DOHH2 (cell line): Measurements from ENCODE around the gene HIBADH.

Experiments used
- H3F3A ChIP-seq: fragments of 200-600 bp; sonication (generic), shearing (Covaris generic); 2 replicates; pipeline ENCODE4 v1.6.0; 2016; ENCODE audit warnings: antibody characterized with exemption, mild to moderate bottlenecking; ENCODE audit not compliant: control insufficient read depth, insufficient read depth
- H3K27ac ChIP-seq: fragments of 200-600 bp; sonication (generic); 2 replicates; pipeline ENCODE4 v1.5.1; 2014; ENCODE audit warnings: low read depth, mild to moderate bottlenecking, low read length, moderate library complexity
- H3K27me3 ChIP-seq: fragments of 200-600 bp; sonication (generic); 2 replicates; pipeline ENCODE4 v1.6.1; 2014; ENCODE audit warnings: mild to moderate bottlenecking, low read length, mixed read lengths; ENCODE audit not compliant: control insufficient read depth
- H3K36me3 ChIP-seq: fragments of 200-600 bp; sonication (generic); 2 replicates; pipeline ENCODE4 v1.6.1; 2014; ENCODE audit warnings: mild to moderate bottlenecking, low read length, moderate library complexity, mixed read lengths; ENCODE audit not compliant: control insufficient read depth
- H3K4me1 ChIP-seq: fragments of 200-600 bp; sonication (generic); 2 replicates; pipeline ENCODE4 v1.6.1; 2014; ENCODE audit warnings: mild to moderate bottlenecking, low read length, mixed read lengths; ENCODE audit not compliant: control insufficient read depth
- H3K4me2 ChIP-seq: fragments of 200-600 bp; sonication (generic); 2 replicates; pipeline ENCODE4 v1.6.0; 2014; ENCODE audit warnings: mild to moderate bottlenecking, low read length, moderate library complexity
- H3K4me3 ChIP-seq: fragments of 200-600 bp; sonication (generic); 2 replicates; pipeline ENCODE4 v1.5.1; 2014; ENCODE audit warnings: mild to moderate bottlenecking, low read length, mixed read lengths
- H3K79me2 ChIP-seq: fragments of 200-600 bp; sonication (generic); 2 replicates; pipeline ENCODE4 v1.6.1; 2014; ENCODE audit warnings: mild to moderate bottlenecking, low read length, mixed read lengths; ENCODE audit not compliant: control insufficient read depth
- H3K9me2 ChIP-seq: fragments of 200-600 bp; sonication (generic); replicated peaks from 2 replicates; pipeline ENCODE4 v1.6.1; 2014; ENCODE audit warnings: mild to moderate bottlenecking, low read length, mixed read lengths; ENCODE audit not compliant: control insufficient read depth
- H3K9me3 ChIP-seq: fragments of 200-600 bp; sonication (generic); 2 replicates; pipeline ENCODE4 v1.6.1; 2014; ENCODE audit warnings: antibody characterized with exemption, low read length, mixed read lengths; ENCODE audit not compliant: control insufficient read depth, insufficient read depth
- H4K20me1 ChIP-seq: fragments of 200-600 bp; sonication (generic); 2 replicates; pipeline ENCODE4 v1.6.0; 2014; ENCODE audit warnings: low read depth, mild to moderate bottlenecking, antibody characterized with exemption, low read length, moderate library complexity; ENCODE audit not compliant: control insufficient read depth, insufficient read depth
- CTCF ChIP-seq: fragments of 200-600 bp; sonication (generic); IDR thresholded peaks from one replicate; pipeline ENCODE4 v1.5.1; 2014; ENCODE audit warnings: antibody characterized with exemption, mild to moderate bottlenecking, low read depth, low read length; ENCODE audit not compliant: poor library complexity, severe bottlenecking
- EZH2phosphoT487 ChIP-seq: fragments of 200-600 bp; sonication (generic); IDR thresholded peaks from 2 replicates; pipeline ENCODE4 v1.6.1; 2017; ENCODE audit warnings: borderline replicate concordance, mild to moderate bottlenecking, antibody characterized with exemption, low read length, moderate library complexity, mixed read lengths

The HIBADH gene

GRCh38 chr7:27631391-27631790 is 31.3 kb downstream of the HIBADH start:
- H3K4me3 ChIP-seq, result no peak overlapping the region
- H4K20me1 ChIP-seq, result no peaks in the 10 kb centered on the region
- no peaks in the 10 kb centered on the region for H3K27me3 ChIP-seq
- peaks cover 8% of the 10 kb centered on the region for H3K4me1 ChIP-seq
- H3K4me2 ChIP-seq, result no peak overlapping the region
- no peak for TF ChIP-seq EZH2phosphoT487
- TF ChIP-seq CTCF, result no peak
- H3K27ac ChIP-seq, result no peak overlapping the region
- no peaks in the 10 kb centered on the region for H3K79me2 ChIP-seq
- H3K9me2 ChIP-seq, result no peaks in the 10 kb centered on the region
- no peaks in the 10 kb centered on the region for H3K9me3 ChIP-seq
- no peaks in the 10 kb centered on the region for H3F3A ChIP-seq
- H3K36me3 ChIP-seq, result peaks cover 8% of the 10 kb centered on the region

GRCh38 chr7:27627146-27627545 is 35.5 kb downstream of the HIBADH start:
- Histone ChIP-seq H4K20me1 (no peaks in the 10 kb centered on the region), H3K4me1 (peaks cover 10% of the 10 kb centered on the region), H3K79me2 (no peaks in the 10 kb centered on the region), H3K4me3 (no peak overlapping the region), H3K9me3 (no peaks in the 10 kb centered on the region), H3K27me3 (no peaks in the 10 kb centered on the region), H3K27ac (no peak overlapping the region), H3K4me2 (no peak overlapping the region), H3K36me3 (peaks cover 4% of the 10 kb centered on the region), H3F3A (no peaks in the 10 kb centered on the region), H3K9me2 (no peaks in the 10 kb centered on the region)
- TF ChIP-seq EZH2phosphoT487 (no peak), CTCF (no peak)

- no peaks in the 10 kb centered on the region for H3K27me3 ChIP-seq
- no peaks in the 10 kb centered on the region for H3K79me2 ChIP-seq
- peaks cover 16% of the 10 kb centered on the region for H3K36me3 ChIP-seq
Observed at GRCh38 chr7:27619492-27619891, 43.2 kb downstream of the HIBADH start.

More at GRCh38 chr7:27619492-27619891, 43.2 kb downstream of the HIBADH start:
- no peaks in the 10 kb centered on the region for H3F3A ChIP-seq
- H3K4me2 ChIP-seq, result no peak overlapping the region
- no peak overlapping the region for H3K27ac ChIP-seq
- no peak for TF ChIP-seq CTCF
- TF ChIP-seq EZH2phosphoT487, result no peak
- H4K20me1 ChIP-seq, result no peaks in the 10 kb centered on the region
- no peak overlapping the region for H3K4me3 ChIP-seq
- no peaks in the 10 kb centered on the region for H3K9me2 ChIP-seq
- no peaks in the 10 kb centered on the region for H3K4me1 ChIP-seq
- peaks cover 16% of the 10 kb centered on the region for H3K9me3 ChIP-seq
